Thoracic aorta (tissue), 2 donors: ENCODE data around the gene PTPRB. TPM values are rescaled to one million over a fixed set of nuclear protein-coding genes. Genes with fewer than 3 reads are reported as not detected.
"Not testable (repeated sequence)": the region's sequence is repeated elsewhere in the genome, so short reads cannot be mapped to it uniquely, and the experiment has no call there.

Experiments used
- ATAC-seq: fragments of 150-250 bp; one replicate; pipeline ENCODE4 v1.8.0; 2017; ENCODE audit warnings: low read depth; ENCODE audit not compliant: insufficient number of reproducible peaks, low FRiP score
- DNase-seq: peaks from one replicate; pipeline ENCODE4 v3.0.0-alpha.2; 2020; ENCODE audit warnings: low spot score
- H3K27ac ChIP-seq, 2 donors: fragments of 200-600 bp; sonication (generic); 1 replicate in 1 of 2; 2 replicates in 1 of 2; pipeline ENCODE4 v1.5.1; 2016; ENCODE audit warnings: mild to moderate bottlenecking in 2 of 2, moderate library complexity in 2 of 2
- H3K27me3 ChIP-seq: fragments of 200-600 bp; sonication (generic); replicated peaks from 2 replicates; pipeline ENCODE4 v1.6.0; 2016; ENCODE audit warnings: mild to moderate bottlenecking; ENCODE audit not compliant: insufficient read depth
- H3K36me3 ChIP-seq: fragments of 200-600 bp; sonication (generic); one replicate; pipeline ENCODE4 v1.5.1; 2016
- H3K4me1 ChIP-seq, 2 donors: fragments of 200-600 bp; sonication (generic); 1 replicate in 1 of 2; 2 replicates in 1 of 2; pipeline versions ENCODE4 v1.5.1 to v1.6.0; 2016; ENCODE audit warnings: low read depth in 2 of 2, mild to moderate bottlenecking in 1 of 2; ENCODE audit not compliant: control insufficient read depth in 1 of 2
- H3K4me3 ChIP-seq: fragments of 200-600 bp; sonication (generic); 2 replicates; pipeline ENCODE4 v1.5.1; 2016; ENCODE audit warnings: mild to moderate bottlenecking
- H3K9me3 ChIP-seq: fragments of 200-600 bp; sonication (generic); 2 replicates; pipeline ENCODE4 v1.5.1; 2016
- total RNA-seq, 2 donors: library from RNA; depleted of rRNA; stranded (reverse); fragments of >200 nt; gene quantifications; one replicate each; pipeline versions ENCODE4 v1.1.0 to v1.2.3, GENCODE V29; 2016
- TF ChIP-seq, protein P1 (sequence below): fragments of 200-600 bp; sonication (generic); IDR thresholded peaks from one replicate; pipeline ENCODE4 v1.5.1; 2019; ENCODE audit warnings: antibody characterized with exemption

The PTPRB gene
- total RNA-seq, 2 donors from 2014 or later, result 21.9 to 39.0 TPM

DNA sequence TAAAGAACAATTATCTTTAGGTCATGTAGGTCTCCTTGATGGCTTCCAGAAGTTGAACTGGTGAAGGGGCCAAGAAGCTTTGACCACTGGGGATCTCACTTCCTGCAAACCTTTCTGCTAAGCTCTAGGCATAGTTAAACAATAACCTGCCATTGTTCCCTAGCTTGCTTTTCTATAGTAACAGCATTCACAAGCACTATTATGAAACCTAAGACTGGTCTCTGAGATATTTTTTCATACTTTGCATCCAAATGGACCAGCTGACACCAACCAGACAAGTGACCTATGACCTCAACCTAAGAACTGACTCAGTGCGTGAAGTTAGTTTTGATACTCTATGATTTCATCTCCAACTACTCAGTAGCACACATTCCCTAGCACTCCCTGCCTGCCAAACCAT is 129.1 kb downstream of the PTPRB start:
- Histone ChIP-seq H3K9me3 (no peaks in the 10 kb centered on the region), H3K36me3 (no peaks in the 10 kb centered on the region), H3K4me1 (no peaks in the 10 kb centered on the region), H3K4me3 (no peak overlapping the region), H3K27ac (no peak overlapping the region), H3K27me3 (no peaks in the 10 kb centered on the region)
- no peak for ATAC-seq
- TF ChIP-seq, protein P1, sequence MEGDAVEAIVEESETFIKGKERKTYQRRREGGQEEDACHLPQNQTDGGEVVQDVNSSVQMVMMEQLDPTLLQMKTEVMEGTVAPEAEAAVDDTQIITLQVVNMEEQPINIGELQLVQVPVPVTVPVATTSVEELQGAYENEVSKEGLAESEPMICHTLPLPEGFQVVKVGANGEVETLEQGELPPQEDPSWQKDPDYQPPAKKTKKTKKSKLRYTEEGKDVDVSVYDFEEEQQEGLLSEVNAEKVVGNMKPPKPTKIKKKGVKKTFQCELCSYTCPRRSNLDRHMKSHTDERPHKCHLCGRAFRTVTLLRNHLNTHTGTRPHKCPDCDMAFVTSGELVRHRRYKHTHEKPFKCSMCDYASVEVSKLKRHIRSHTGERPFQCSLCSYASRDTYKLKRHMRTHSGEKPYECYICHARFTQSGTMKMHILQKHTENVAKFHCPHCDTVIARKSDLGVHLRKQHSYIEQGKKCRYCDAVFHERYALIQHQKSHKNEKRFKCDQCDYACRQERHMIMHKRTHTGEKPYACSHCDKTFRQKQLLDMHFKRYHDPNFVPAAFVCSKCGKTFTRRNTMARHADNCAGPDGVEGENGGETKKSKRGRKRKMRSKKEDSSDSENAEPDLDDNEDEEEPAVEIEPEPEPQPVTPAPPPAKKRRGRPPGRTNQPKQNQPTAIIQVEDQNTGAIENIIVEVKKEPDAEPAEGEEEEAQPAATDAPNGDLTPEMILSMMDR, result no peak
- DNase-seq, result no peak

DNA sequence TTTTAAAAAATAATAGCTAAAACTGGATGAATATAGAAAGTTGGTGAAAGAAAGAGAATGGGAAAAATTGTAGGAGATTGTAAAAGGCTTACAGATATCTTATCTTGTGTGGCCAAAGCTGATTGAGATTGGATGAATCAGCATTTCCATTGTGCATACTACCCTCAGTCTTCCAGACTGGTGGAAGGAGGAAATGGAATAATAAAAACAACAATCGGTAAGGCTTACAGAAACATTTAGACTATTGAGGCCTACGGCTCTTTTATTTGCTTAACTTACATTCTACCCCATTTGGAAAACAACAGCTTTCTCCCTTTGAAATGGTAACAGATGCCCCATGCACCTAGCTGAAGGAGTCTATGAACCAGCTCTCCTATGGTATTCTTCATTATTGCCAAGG is 129.8 kb downstream of the PTPRB start:
- no peaks in the 10 kb centered on the region for H3K36me3 ChIP-seq
- TF ChIP-seq, protein P1, result no peak
- no peaks in the 10 kb centered on the region for H3K27me3 ChIP-seq
- no peak overlapping the region for H3K4me3 ChIP-seq
- ATAC-seq (no peak), DNase-seq (no peak)
- H3K9me3 ChIP-seq, result no peaks in the 10 kb centered on the region
- no peak overlapping the region for H3K27ac ChIP-seq
- H3K4me1 ChIP-seq, result no peaks in the 10 kb centered on the region

DNA sequence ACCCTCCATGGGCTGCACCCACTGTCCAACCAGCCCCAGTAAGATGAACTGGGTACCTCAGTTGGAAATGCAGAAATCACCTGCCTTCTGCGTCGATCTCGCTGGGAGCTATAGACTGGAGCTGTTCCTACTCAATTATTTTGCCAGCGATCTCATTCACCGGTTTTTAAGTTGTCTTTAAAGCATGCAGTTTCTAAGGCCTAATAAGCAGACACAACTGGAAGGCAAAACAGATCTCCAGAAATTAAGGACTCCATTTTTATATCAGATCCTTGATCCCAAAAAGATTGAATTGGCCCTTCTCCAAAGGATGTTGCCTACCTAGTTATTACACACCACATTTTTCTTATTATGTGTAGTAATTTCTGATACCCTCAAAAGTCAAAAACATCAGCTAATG is 139.7 kb downstream of the PTPRB start:
- no peaks in the 10 kb centered on the region for H3K4me1 ChIP-seq

DNA sequence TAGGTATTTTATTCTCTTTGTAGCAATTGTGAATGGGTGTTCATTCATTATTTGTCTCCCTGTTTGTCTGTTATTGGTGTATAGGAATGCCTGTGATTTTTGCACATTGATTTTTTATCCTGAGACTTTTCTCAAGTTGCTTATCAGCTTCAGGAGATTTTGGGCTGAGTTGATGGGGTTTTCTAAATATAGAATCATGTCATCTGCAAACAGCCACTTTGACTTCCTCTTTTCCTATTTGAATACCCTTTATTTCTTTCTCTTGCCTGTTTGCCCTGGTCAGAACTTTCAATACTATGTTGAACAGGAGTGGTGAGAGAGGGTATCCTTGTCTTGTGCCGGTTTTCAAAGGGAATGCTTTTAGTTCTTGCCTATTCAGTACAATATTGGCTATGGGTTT is 144.3 kb downstream of the PTPRB start:
- H3K4me3 ChIP-seq, DNase-seq, ATAC-seq, H3K4me1 ChIP-seq, H3K27me3 ChIP-seq, H3K9me3 ChIP-seq, H3K36me3 ChIP-seq, H3K27ac ChIP-seq: not testable (repeated sequence)

More for the DNA sequence above, 139.7 kb downstream of the PTPRB start:
- Histone ChIP-seq H3K4me3 (no peak overlapping the region), H3K36me3 (no peaks in the 10 kb centered on the region), H3K27me3 (no peaks in the 10 kb centered on the region), H3K9me3 (no peaks in the 10 kb centered on the region), H3K27ac (no peak overlapping the region)
- DNase-seq, result no peak
- TF ChIP-seq, protein P1, result no peak
- ATAC-seq, result no peak

DNA sequence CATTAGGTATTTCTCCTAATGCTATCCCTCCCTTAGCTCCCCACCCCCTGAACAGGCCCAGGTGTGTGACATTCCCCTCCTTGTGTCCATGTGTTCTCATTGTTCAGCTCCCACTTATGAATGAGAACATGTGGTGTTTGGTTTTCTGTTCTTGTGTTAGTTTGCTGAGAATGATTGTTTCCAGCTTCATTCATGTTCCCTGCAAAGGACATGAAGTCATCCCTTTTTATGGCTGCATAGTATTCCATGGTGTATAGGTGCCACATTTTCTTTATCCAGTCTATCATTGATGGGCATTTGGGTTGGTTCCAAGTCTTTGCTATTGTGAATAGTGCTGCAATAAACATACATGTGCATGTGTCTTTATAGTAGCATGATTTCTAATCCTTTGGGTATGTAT is 146.3 kb downstream of the PTPRB start:
- ATAC-seq, H3K27me3 ChIP-seq, DNase-seq: not testable (repeated sequence)

DNA sequence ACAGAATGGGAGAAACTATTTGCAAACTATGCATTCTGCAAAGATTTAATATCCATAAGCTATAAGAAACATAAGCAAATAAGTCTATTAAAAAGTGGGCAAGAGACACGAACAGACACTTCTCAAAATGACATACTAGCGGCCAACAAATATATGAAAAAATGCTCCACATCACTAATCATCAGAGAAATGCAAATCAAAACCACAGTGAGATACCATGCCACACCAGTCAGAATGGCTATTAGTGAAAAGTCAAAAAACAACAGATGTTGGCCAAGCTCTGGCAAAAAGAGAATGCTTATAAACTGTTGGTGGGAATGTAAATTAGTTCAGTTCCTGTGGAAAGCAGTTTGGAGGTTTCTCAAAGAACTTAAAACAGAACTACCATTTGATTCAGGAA is 149.8 kb downstream of the PTPRB start:
- Histone ChIP-seq H3K27ac (no peak overlapping the region), H3K9me3 (no peaks in the 10 kb centered on the region), H3K4me1 (no peaks in the 10 kb centered on the region), H3K36me3 (no peaks in the 10 kb centered on the region), H3K4me3 (no peak overlapping the region), H3K27me3 (no peaks in the 10 kb centered on the region)
- DNase-seq, result no peak
- TF ChIP-seq, protein P1, result no peak
- no peak for ATAC-seq

More for the DNA sequence above, 146.3 kb downstream of the PTPRB start:
- H3K27ac ChIP-seq, H3K9me3 ChIP-seq, H3K36me3 ChIP-seq, H3K4me3 ChIP-seq, H3K4me1 ChIP-seq: not testable (repeated sequence)
